WTC11 (cell line): ENCODE results near the gene BICDL2. TPM values are rescaled to one million over a fixed set of nuclear protein-coding genes. Genes with fewer than 3 reads are reported as not detected.

ENCODE experiments used
- ATAC-seq: fragments of 200-7000 bp; cut with Tn5 transposase; 2 replicates; pipeline ENCODE4 v1.10.0; 2021; ENCODE audit warnings: mild to moderate bottlenecking, moderate library complexity
- CTCF ChIA-PET: fragments of 300-600 bp; sonication (Branson Sonifier 250); formaldehyde crosslinking; loops from one replicate; lab custom pipeline; 2021; ENCODE audit warnings: antibody characterized with exemption; lab: Charles Lee
- POLR2A ChIA-PET: fragments of 350-600 bp; sonication (Branson Sonifier 250); formaldehyde crosslinking; loops from one replicate; lab custom pipeline; 2021; ENCODE audit warnings: antibody characterized with exemption; lab: Charles Lee
- DNase-seq: peaks from one replicate; pipeline ENCODE4 v3.0.0; 2021; ENCODE audit warnings: low spot score
- H3K27ac Mint-ChIP-seq: 2 replicates; pipeline ENCODE4 v1.8.0; 2021; ENCODE audit warnings: mixed read lengths
- H3K27me3 Mint-ChIP-seq: 2 replicates; pipeline ENCODE4 v1.8.0; 2021; ENCODE audit warnings: low read depth, mild to moderate bottlenecking, moderate library complexity, mixed read lengths
- H3K36me3 Mint-ChIP-seq: 2 replicates; pipeline ENCODE4 v1.8.0; 2021; ENCODE audit warnings: mixed read lengths
- H3K4me1 Mint-ChIP-seq: 2 replicates; pipeline ENCODE4 v1.8.0; 2022; ENCODE audit warnings: mixed read lengths
- H3K4me3 Mint-ChIP-seq: 2 replicates; pipeline ENCODE4 v1.8.0; 2021; ENCODE audit warnings: mild to moderate bottlenecking, moderate library complexity, mixed read lengths
- H3K9me3 Mint-ChIP-seq: 2 replicates; pipeline ENCODE4 v1.8.0; 2021; ENCODE audit warnings: mixed read lengths
- ATF6 ChIP-seq: sonication (generic); formaldehyde crosslinking; IDR thresholded peaks from 2 replicates; pipeline ENCODE4 v1.8.1; 2023; ENCODE audit warnings: mild to moderate bottlenecking, missing genetic modification reagents
- CREB1 ChIP-seq: sonication (generic); formaldehyde crosslinking; IDR thresholded peaks from 2 replicates; pipeline ENCODE4 v1.8.0; 2023; ENCODE audit warnings: mild to moderate bottlenecking, missing genetic modification reagents
- E2F5 ChIP-seq: sonication (generic); formaldehyde crosslinking; IDR thresholded peaks from 2 replicates; pipeline ENCODE4 v1.8.1; 2022; ENCODE audit warnings: mild to moderate bottlenecking, moderate library complexity, missing genetic modification reagents
- FOXJ3 ChIP-seq: sonication (generic); formaldehyde crosslinking; IDR thresholded peaks from 2 replicates; pipeline ENCODE4 v1.9.0; 2021; ENCODE audit warnings: missing genetic modification reagents, mild to moderate bottlenecking, borderline replicate concordance
- FOXP1 ChIP-seq: sonication (generic); formaldehyde crosslinking; IDR thresholded peaks from 2 replicates; pipeline ENCODE4 v1.8.0; 2022; ENCODE audit warnings: missing genetic modification reagents, mild to moderate bottlenecking, moderate library complexity, borderline replicate concordance
- GTF2I ChIP-seq: fragments of 250-450 bp; sonication (Bioruptor Pico); conservative IDR thresholded peaks from 2 replicates; pipeline ENCODE4 v1.4.0; 2021; ENCODE audit warnings: mild to moderate bottlenecking
- HMGXB4 ChIP-seq: sonication (generic); formaldehyde crosslinking; IDR thresholded peaks from 2 replicates; pipeline ENCODE4 v1.8.1; 2023; ENCODE audit warnings: mild to moderate bottlenecking, moderate library complexity, missing genetic modification reagents
- IRF1 ChIP-seq: sonication (generic); formaldehyde crosslinking; IDR thresholded peaks from 2 replicates; pipeline ENCODE4 v1.8.0; 2023; ENCODE audit warnings: missing genetic modification reagents
- JAZF1 ChIP-seq: fragments of 250-450 bp; sonication (Bioruptor Pico); IDR thresholded peaks from 2 replicates; pipeline ENCODE4 v1.9.0; 2021; ENCODE audit warnings: moderate library complexity, mild to moderate bottlenecking, inconsistent platforms
- MAX ChIP-seq: sonication (generic); formaldehyde crosslinking; IDR thresholded peaks from 2 replicates; pipeline ENCODE4 v1.8.0; 2022; ENCODE audit warnings: mild to moderate bottlenecking, missing genetic modification reagents
- MYBL2 ChIP-seq: sonication (generic); formaldehyde crosslinking; IDR thresholded peaks from 2 replicates; pipeline ENCODE4 v1.8.1; 2023; ENCODE audit warnings: mild to moderate bottlenecking, moderate library complexity, missing genetic modification reagents
- NFYB ChIP-seq: sonication (generic); formaldehyde crosslinking; conservative IDR thresholded peaks from 2 replicates; pipeline ENCODE4 v1.8.0; 2022; ENCODE audit warnings: low read depth, missing genetic modification reagents
- OVOL2 ChIP-seq: fragments of 250-450 bp; sonication (Bioruptor Pico); IDR thresholded peaks from 2 replicates; pipeline ENCODE4 v1.9.0; 2021; ENCODE audit warnings: mild to moderate bottlenecking, borderline replicate concordance
- PREB ChIP-seq: sonication (generic); formaldehyde crosslinking; IDR thresholded peaks from 2 replicates; pipeline ENCODE4 v1.8.1; 2022; ENCODE audit warnings: mild to moderate bottlenecking, missing genetic modification reagents, moderate library complexity, borderline replicate concordance
- PRRX2 ChIP-seq: fragments of 250-450 bp; sonication (Bioruptor Pico); IDR thresholded peaks from 2 replicates; pipeline ENCODE4 v1.8.0; 2021; ENCODE audit warnings: mild to moderate bottlenecking
- SOX15 ChIP-seq: fragments of 250-450 bp; sonication (Bioruptor Pico); IDR thresholded peaks from 2 replicates; pipeline ENCODE4 v1.9.0; 2021; ENCODE audit warnings: mild to moderate bottlenecking
- SP1 ChIP-seq: sonication (generic); formaldehyde crosslinking; conservative IDR thresholded peaks from 2 replicates; pipeline ENCODE4 v1.8.1; 2022; ENCODE audit warnings: missing genetic modification reagents
- TP53 ChIP-seq: sonication (generic); formaldehyde crosslinking; IDR thresholded peaks from 2 replicates; pipeline ENCODE4 v1.8.1; 2023; ENCODE audit warnings: mild to moderate bottlenecking, missing genetic modification reagents
- USF1 ChIP-seq: sonication (generic); formaldehyde crosslinking; IDR thresholded peaks from 2 replicates; pipeline ENCODE4 v1.8.0; 2022; ENCODE audit warnings: mild to moderate bottlenecking, missing genetic modification reagents
- USF2 ChIP-seq: sonication (generic); formaldehyde crosslinking; IDR thresholded peaks from 2 replicates; pipeline ENCODE4 v1.8.1; 2023; ENCODE audit warnings: mild to moderate bottlenecking, missing genetic modification reagents, moderate library complexity
- ZNF512 ChIP-seq: sonication (generic); formaldehyde crosslinking; IDR thresholded peaks from 2 replicates; pipeline ENCODE4 v1.8.1; 2022; ENCODE audit warnings: missing genetic modification reagents, borderline replicate concordance
- total RNA-seq: library from RNA; stranded (reverse); gene quantifications from 3 replicates; pipeline ENCODE4 v1.2.3, GENCODE V29; 2021

Gene BICDL2
- total RNA-seq, 1 experiment from 2014 or later = 28.2 TPM

- ATAC-seq (no peak), DNase-seq (no peak)
- CTCF ChIA-PET = interaction anchor here (0.7 to 13.4 kb wide), 20 partner anchors 8 to 153 kb away, joined by 3 to 360 read pairs (median 4); partner anchors contain the start of genes CLDN6, CLDN9, HCFC1R1 and KREMEN2
- TF ChIP-seq JAZF1 (CRISPR knock-in tag) (no peak), CREB1 (CRISPR knock-in tag) (no peak), TP53 (no peak), FOXJ3 (CRISPR knock-in tag) (no peak), USF2 (CRISPR knock-in tag) (no peak), OVOL2 (no peak), PRRX2 (no peak), ZNF512 (CRISPR knock-in tag) (no peak)
- Mint-ChIP-seq H3K36me3 (no peaks in the 10 kb centered on the region), H3K27me3 (no peaks in the 10 kb centered on the region), H3K27ac (no peak overlapping the region), H3K4me3 (peak overlapping the region; percentile 82), H3K4me1 (peaks cover 43% of the 10 kb centered on the region), H3K9me3 (no peaks in the 10 kb centered on the region)
- POLR2A ChIA-PET = interaction anchor here (0.9 to 13.9 kb wide), 4 partner anchors 8 to 54 kb away, joined by 5 to 502 read pairs (median 10); partner anchors contain the start of genes CLDN6, CLDN9, HCFC1R1 and THOC6
Measured at GRCh38 chr16:3004319-3004718, 32.4 kb downstream of the BICDL2 start.

GRCh38 chr16:3003582-3004270 lies 33.0 kb downstream of the BICDL2 start:
- H3K4me1 Mint-ChIP-seq = peaks cover 37% of the 10 kb centered on the region
- H3K27ac Mint-ChIP-seq = no peak overlapping the region
- CTCF ChIA-PET = interaction anchor here (0.5 to 13.4 kb wide), 18 partner anchors 8 to 1966 kb away, joined by 3 to 360 read pairs (median 5); partner anchors contain the start of genes CLDN6, CLDN9, HCFC1R1 and KREMEN2
- TF ChIP-seq FOXP1 (CRISPR knock-in tag) = 0 out of 2 replicates have a peak, but pooled peaks have one; percentile 22
- peak; percentile 34; the same call in 1 of the 2 replicates for TF ChIP-seq MYBL2
- no peak for TF ChIP-seq ATF6 (CRISPR knock-in tag)
- TF ChIP-seq USF2 (CRISPR knock-in tag) = peak; percentile 46
- peak; percentile 88 for TF ChIP-seq E2F5 (CRISPR knock-in tag)
- TF ChIP-seq HMGXB4 (CRISPR knock-in tag) = peak; percentile 40; the same call in 1 of the 2 replicates
- peak; percentile 91 for TF ChIP-seq SP1 (CRISPR knock-in tag)
- peak; percentile 69 for TF ChIP-seq MAX (CRISPR knock-in tag)
- peak; percentile 20; the same call in 1 of the 2 replicates for TF ChIP-seq USF1 (CRISPR knock-in tag)
- TF ChIP-seq PREB = no peak
- TF ChIP-seq GTF2I = peak; percentile 61; the same call in 1 of the 2 replicates
- TF ChIP-seq IRF1 (CRISPR knock-in tag) = no peak
- TF ChIP-seq SOX15 (CRISPR knock-in tag) = no peak
- peak; percentile 100 for TF ChIP-seq NFYB
- TF ChIP-seq, all 79 proteins: peak for 10
- DNase-seq = peak; percentile 99
- peak; percentile 85 for ATAC-seq
- Mint-ChIP-seq H3K36me3 (no peaks in the 10 kb centered on the region), H3K27me3 (no peaks in the 10 kb centered on the region), H3K4me3 (peak overlapping the region; percentile 42), H3K9me3 (no peaks in the 10 kb centered on the region)
- POLR2A ChIA-PET = interaction anchor here (0.9 to 13.9 kb wide), 4 partner anchors 9 to 55 kb away, joined by 5 to 502 read pairs (median 10); partner anchors contain the start of genes CLDN6, CLDN9, HCFC1R1 and THOC6
